Liver (tissue), 9 donors: ENCODE results near the gene SMURF2. TPM values are rescaled to one million over a fixed set of nuclear protein-coding genes. Genes with fewer than 3 reads are reported as not detected.

Source experiments
- DNase-seq: peaks from one replicate; pipeline ENCODE4 v3.0.0-alpha.2; 2017; ENCODE audit warnings: low spot score
- H3K27ac ChIP-seq, 2 donors: one replicate each; pipeline ENCODE4 v1.7.0; 2013; ENCODE audit warnings: inconsistent platforms in 2 of 2, low read length in 2 of 2, control low read depth in 1 of 2, low read depth in 1 of 2, mild to moderate bottlenecking in 1 of 2
- H3K27me3 ChIP-seq, 4 donors: one replicate each; pipeline versions ENCODE4 v1.6.1 to v1.7.0; 2013; ENCODE audit warnings: low read length in 3 of 4, inconsistent platforms in 1 of 4, mild to moderate bottlenecking in 1 of 4, moderate library complexity in 1 of 4; ENCODE audit not compliant: control insufficient read depth in 4 of 4, insufficient read depth in 4 of 4
- H3K36me3 ChIP-seq, 4 donors: one replicate each; pipeline versions ENCODE4 v1.6.1 to v1.7.0; 2013; ENCODE audit warnings: low read length in 3 of 4, mild to moderate bottlenecking in 3 of 4, low read depth in 1 of 4, moderate library complexity in 1 of 4; ENCODE audit not compliant: control insufficient read depth in 4 of 4, insufficient read depth in 3 of 4
- H3K4me1 ChIP-seq, 4 donors: one replicate each; pipeline versions ENCODE4 v1.6.1 to v1.7.0; 2013; ENCODE audit warnings: low read length in 3 of 4, mild to moderate bottlenecking in 3 of 4, moderate library complexity in 1 of 4; ENCODE audit not compliant: control insufficient read depth in 4 of 4, insufficient read depth in 4 of 4
- H3K4me3 ChIP-seq, 3 donors: one replicate each; pipeline versions ENCODE4 v1.6.1 to v1.7.0; 2013; ENCODE audit warnings: low read length in 3 of 3, control low read depth in 1 of 3, low read depth in 1 of 3, mild to moderate bottlenecking in 1 of 3
- H3K9ac ChIP-seq, 2 donors: one replicate each; pipeline ENCODE4 v1.7.0; 2013; ENCODE audit warnings: low read length in 2 of 2, mild to moderate bottlenecking in 2 of 2, moderate library complexity in 2 of 2, control low read depth in 1 of 2, low read depth in 1 of 2
- H3K9me3 ChIP-seq, 4 donors: one replicate each; pipeline versions ENCODE4 v1.6.1 to v1.7.0; 2013; ENCODE audit warnings: low read length in 3 of 4; ENCODE audit not compliant: control insufficient read depth in 4 of 4
- CTCF ChIP-seq: fragments of 150-350 bp; IDR thresholded peaks from 2 replicates; pipeline ENCODE4 v1.5.1; 2017; ENCODE audit warnings: improper control_type of control experiment, low read depth, low read length; ENCODE audit not compliant: missing input control
- EGR1 ChIP-seq, 2 donors: IDR thresholded peaks; 2 replicates each; pipeline ENCODE4 v1.6.1; 2016 to 2018; ENCODE audit warnings: antibody characterized with exemption in 2 of 2, low read depth in 2 of 2
- FOXA1 ChIP-seq: IDR thresholded peaks from 2 replicates; pipeline ENCODE4 v1.6.1; 2016; ENCODE audit warnings: antibody characterized with exemption
- GABPA ChIP-seq, 2 donors: IDR thresholded peaks in 1 of 2; conservative IDR thresholded peaks in 1 of 2; 2 replicates each; pipeline ENCODE4 v1.6.1; 2016; ENCODE audit warnings: antibody characterized with exemption in 2 of 2, mild to moderate bottlenecking in 1 of 2, moderate library complexity in 1 of 2
- HNF4G ChIP-seq: IDR thresholded peaks from 2 replicates; pipeline ENCODE4 v1.6.1; 2016; ENCODE audit warnings: antibody characterized with exemption
- JUND ChIP-seq, 2 donors: IDR thresholded peaks; 2 replicates each; pipeline ENCODE4 v1.6.1; 2016; ENCODE audit warnings: antibody characterized with exemption in 2 of 2
- MAX ChIP-seq: IDR thresholded peaks from 2 replicates; pipeline ENCODE4 v1.6.1; 2016; ENCODE audit warnings: antibody characterized with exemption
- NR2F2 ChIP-seq: IDR thresholded peaks from 2 replicates; pipeline ENCODE4 v1.6.1; 2016; ENCODE audit warnings: antibody characterized with exemption
- RAD21 ChIP-seq, 2 donors: IDR thresholded peaks; 2 replicates each; pipeline ENCODE4 v1.6.1; 2016; ENCODE audit warnings: antibody characterized with exemption in 2 of 2, mild to moderate bottlenecking in 2 of 2
- REST ChIP-seq: IDR thresholded peaks from 2 replicates; pipeline ENCODE4 v1.6.1; 2016; ENCODE audit warnings: antibody characterized with exemption, mild to moderate bottlenecking
- RXRA ChIP-seq, 2 donors: IDR thresholded peaks; 2 replicates each; pipeline ENCODE4 v1.6.1; 2017 to 2018; ENCODE audit warnings: antibody characterized with exemption in 2 of 2, mild to moderate bottlenecking in 1 of 2
- SP1 ChIP-seq: IDR thresholded peaks from 2 replicates; pipeline ENCODE4 v1.6.1; 2018; ENCODE audit warnings: antibody characterized with exemption, mild to moderate bottlenecking
- TAF1 ChIP-seq: conservative IDR thresholded peaks from 2 replicates; pipeline ENCODE4 v1.6.1; 2016; ENCODE audit warnings: antibody characterized with exemption, mild to moderate bottlenecking
- ZBTB33 ChIP-seq: IDR thresholded peaks from 2 replicates; pipeline ENCODE4 v1.6.1; 2016; ENCODE audit warnings: antibody characterized with exemption
- WGBS: extraction: QIAGEN DNeasy Blood & Tissue Kit; methylation state at CpG from one replicate; pipeline ENCODE4 v1.1.7; 2013; 5-methylcytosine and 5-hydroxymethylcytosine counted together
- polyA plus RNA-seq, 2 donors: library from polyadenylated mRNA; stranded (reverse) in 1 of 2; unstranded in 1 of 2; fragments of 200-250 nt in 1 of 2; fragments of >200 nt in 1 of 2; fragmentation: Nextera tagmentation in 1 of 2; extraction: Ambion mirVana in 1 of 2; gene quantifications; one replicate each; pipeline versions ENCODE4 v1.2.1 to v1.2.3, GENCODE V29; 2013 to 2015
- total RNA-seq, 2 donors: library from RNA; depleted of rRNA; stranded (reverse); fragments of >200 nt; gene quantifications; one replicate each; pipeline ENCODE4 v1.2.3, GENCODE V29; 2014
- donor health status: healthy.
- donor health status: healthy.
- donor health status: healthy.
- donor health status: healthy.
- donor health status: healthy.

Gene SMURF2
- total and polyA plus RNA-seq, 4 donors, result 2.0 to 6.9 (median 3.5) TPM

- H3K4me1 ChIP-seq, result peaks cover 0 to 3% (median 0%) of the 10 kb centered on the region in 4 donors
- no peaks in the 10 kb centered on the region for H3K9me3 ChIP-seq
- no peaks in the 10 kb centered on the region for H3K27me3 ChIP-seq
- no peak overlapping the region for H3K4me3 ChIP-seq
- no peak overlapping the region for H3K27ac ChIP-seq
- H3K36me3 ChIP-seq, result no peaks in the 10 kb centered on the region
- TF ChIP-seq MAX, result no peak
- TF ChIP-seq TAF1, result no peak
- no peak for TF ChIP-seq RXRA (IDR thresholded peaks at IDR 0.05)
- no peak for TF ChIP-seq RAD21 (IDR thresholded peaks at IDR 0.05)
- no peak for TF ChIP-seq GABPA (IDR thresholded peaks at IDR 0.05 in 1 of 2, conservative IDR thresholded peaks at IDR 0.05 in 1 of 2)
- no peak for TF ChIP-seq HNF4G
- TF ChIP-seq NR2F2, result no peak
- no peak for TF ChIP-seq SP1
- TF ChIP-seq CTCF, result no peak
- TF ChIP-seq EGR1 (IDR thresholded peaks at IDR 0.05; ENCODE audit: low read depth in 2 of 2), result no peak
- 91% methylated on average over 3 of the region's 3 CpGs for WGBS
- no peak for DNase-seq
- H3K9ac ChIP-seq, result no peak overlapping the region
Observed at GRCh38 chr17:64692187-64692586, 30.1 kb upstream of the SMURF2 start.

GRCh38 chr17:64689106-64689505 lies 27.0 kb upstream of the SMURF2 start:
- H3K4me3 ChIP-seq, result no peak overlapping the region
- peaks cover 0 to 2% (median 0%) of the 10 kb centered on the region in 4 donors for H3K4me1 ChIP-seq
- no peaks in the 10 kb centered on the region for H3K36me3 ChIP-seq
- WGBS, result 95% methylated on average over 4 of the region's 4 CpGs
- no peak overlapping the region for H3K27ac ChIP-seq
- H3K9ac ChIP-seq, result no peak overlapping the region
- no peaks in the 10 kb centered on the region for H3K27me3 ChIP-seq
- DNase-seq, result no peak
- H3K9me3 ChIP-seq, result no peaks in the 10 kb centered on the region
- TF ChIP-seq HNF4G (no peak), SP1 (no peak), FOXA1 (no peak), EGR1 (IDR thresholded peaks at IDR 0.05; ENCODE audit: low read depth in 2 of 2) (no peak), REST (no peak), JUND (IDR thresholded peaks at IDR 0.05) (no peak), MAX (no peak), ZBTB33 (no peak)
